LHCN-M2 (cell line): Measurements from ENCODE around the gene LIMK2. TPM values are rescaled to one million over a fixed set of nuclear protein-coding genes. Genes with fewer than 3 reads are reported as not detected.

Experiments used
- total RNA-seq: library from RNA; depleted of rRNA; stranded (reverse); fragments of >200 nt; gene quantifications from 2 replicates; pipeline ENCODE4 v1.2.3, GENCODE V29; 2014; rRNA removed

LIMK2 gene
- total RNA-seq, 1 experiment from 2014 or later = 30.3 TPM

Other genes starting within 250 kb of the LIMK2 start
- 11.2 and 12.6 TPM in 2 replicates for gene MORC2, start 243.5 kb upstream of the LIMK2 start, total RNA-seq
- gene TUG1, start 243.0 kb upstream of the LIMK2 start, total RNA-seq = 29.5 and 39.3 TPM in 2 replicates
- gene SMTN, start 131.0 kb upstream of the LIMK2 start, total RNA-seq = 170 and 280 TPM in 2 replicates
- 61.4 and 87.7 TPM in 2 replicates for gene SELENOM, start 104.7 kb upstream of the LIMK2 start, total RNA-seq
- 0.06 TPM in 2 replicates for gene INPP5J, start 89.3 kb upstream of the LIMK2 start, total RNA-seq
- gene PLA2G3, start 71.8 kb upstream of the LIMK2 start, total RNA-seq = not detected in 2 replicates
- gene RNF185, start 52.1 kb upstream of the LIMK2 start, total RNA-seq = 30.0 and 36.0 TPM in 2 replicates
- gene PIK3IP1, start 80.2 kb downstream of the LIMK2 start, total RNA-seq = 4.2 and 5.4 TPM in 2 replicates
- 14.7 and 18.3 TPM in 2 replicates for gene PATZ1, start 134.0 kb downstream of the LIMK2 start, total RNA-seq
- gene DRG1, start 187.3 kb downstream of the LIMK2 start, total RNA-seq = 99.8 and 102 TPM in 2 replicates